WTC11 (cell line): ENCODE results near the gene VAMP4. TPM values are rescaled to one million over a fixed set of nuclear protein-coding genes. Genes with fewer than 3 reads are reported as not detected.

Experiments used
- ATAC-seq: fragments of 200-7000 bp; cut with Tn5 transposase; 2 replicates; pipeline ENCODE4 v1.10.0; 2021; ENCODE audit warnings: mild to moderate bottlenecking, moderate library complexity
- CTCF ChIA-PET: fragments of 300-600 bp; sonication (Branson Sonifier 250); formaldehyde crosslinking; loops from one replicate; lab custom pipeline; 2021; ENCODE audit warnings: antibody characterized with exemption; lab: Charles Lee
- POLR2A ChIA-PET: fragments of 350-600 bp; sonication (Branson Sonifier 250); formaldehyde crosslinking; loops from one replicate; lab custom pipeline; 2021; ENCODE audit warnings: antibody characterized with exemption; lab: Charles Lee
- DNase-seq: peaks from one replicate; pipeline ENCODE4 v3.0.0; 2021; ENCODE audit warnings: low spot score
- H3K27ac Mint-ChIP-seq: 2 replicates; pipeline ENCODE4 v1.8.0; 2021; ENCODE audit warnings: mixed read lengths
- H3K27me3 Mint-ChIP-seq: 2 replicates; pipeline ENCODE4 v1.8.0; 2021; ENCODE audit warnings: low read depth, mild to moderate bottlenecking, moderate library complexity, mixed read lengths
- H3K36me3 Mint-ChIP-seq: 2 replicates; pipeline ENCODE4 v1.8.0; 2021; ENCODE audit warnings: mixed read lengths
- H3K4me1 Mint-ChIP-seq: 2 replicates; pipeline ENCODE4 v1.8.0; 2022; ENCODE audit warnings: mixed read lengths
- H3K4me3 Mint-ChIP-seq: 2 replicates; pipeline ENCODE4 v1.8.0; 2021; ENCODE audit warnings: mild to moderate bottlenecking, moderate library complexity, mixed read lengths
- H3K9me3 Mint-ChIP-seq: 2 replicates; pipeline ENCODE4 v1.8.0; 2021; ENCODE audit warnings: mixed read lengths
- CREB1 ChIP-seq: sonication (generic); formaldehyde crosslinking; IDR thresholded peaks from 2 replicates; pipeline ENCODE4 v1.8.0; 2023; ENCODE audit warnings: mild to moderate bottlenecking, missing genetic modification reagents
- EMX1 ChIP-seq: fragments of 250-450 bp; sonication (Bioruptor Pico); IDR thresholded peaks from 2 replicates; pipeline ENCODE4 v1.8.0; 2021; ENCODE audit warnings: mild to moderate bottlenecking
- FOXP4 ChIP-seq: sonication (generic); formaldehyde crosslinking; IDR thresholded peaks from 2 replicates; pipeline ENCODE4 v1.8.0; 2022; ENCODE audit warnings: mild to moderate bottlenecking, missing genetic modification reagents
- GTF2I ChIP-seq: fragments of 250-450 bp; sonication (Bioruptor Pico); conservative IDR thresholded peaks from 2 replicates; pipeline ENCODE4 v1.4.0; 2021; ENCODE audit warnings: mild to moderate bottlenecking
- JUN ChIP-seq: sonication (generic); formaldehyde crosslinking; IDR thresholded peaks from 2 replicates; pipeline ENCODE4 v1.8.0; 2023; ENCODE audit warnings: mild to moderate bottlenecking, missing genetic modification reagents
- KAT7 ChIP-seq: sonication (generic); formaldehyde crosslinking; IDR thresholded peaks from 2 replicates; pipeline ENCODE4 v1.8.1; 2023; ENCODE audit warnings: missing genetic modification reagents, mild to moderate bottlenecking, borderline replicate concordance
- MXD4 ChIP-seq: fragments of 250-450 bp; sonication (Bioruptor Pico); IDR thresholded peaks from 2 replicates; pipeline ENCODE4 v1.8.0; 2021; ENCODE audit warnings: mild to moderate bottlenecking, moderate library complexity, borderline replicate concordance
- NR2C2 ChIP-seq: sonication (generic); formaldehyde crosslinking; IDR thresholded peaks from 2 replicates; pipeline ENCODE4 v1.8.0; 2022; ENCODE audit warnings: mild to moderate bottlenecking, missing genetic modification reagents
- SMAD4 ChIP-seq: sonication (generic); formaldehyde crosslinking; IDR thresholded peaks from 2 replicates; pipeline ENCODE4 v1.8.0; 2022; ENCODE audit warnings: mild to moderate bottlenecking, missing genetic modification reagents
- STAT6 ChIP-seq: sonication (generic); formaldehyde crosslinking; conservative IDR thresholded peaks from 2 replicates; pipeline ENCODE4 v1.8.1; 2023; ENCODE audit warnings: mild to moderate bottlenecking, low read depth, missing genetic modification reagents, moderate library complexity
- TEAD1 ChIP-seq: sonication (generic); formaldehyde crosslinking; IDR thresholded peaks from 2 replicates; pipeline ENCODE4 v1.8.0; 2022; ENCODE audit warnings: mild to moderate bottlenecking, missing genetic modification reagents
- ZBTB43 ChIP-seq: sonication (generic); formaldehyde crosslinking; IDR thresholded peaks from 2 replicates; pipeline ENCODE4 v1.8.1; 2023; ENCODE audit warnings: mild to moderate bottlenecking, missing genetic modification reagents
- ZNF219 ChIP-seq: sonication (generic); formaldehyde crosslinking; IDR thresholded peaks from 2 replicates; pipeline ENCODE4 v1.8.0; 2023; ENCODE audit warnings: missing genetic modification reagents, mild to moderate bottlenecking, borderline replicate concordance
- ZNF396 ChIP-seq: fragments of 250-450 bp; sonication (Bioruptor Pico); IDR thresholded peaks from 2 replicates; pipeline ENCODE4 v1.8.0; 2021; ENCODE audit warnings: mild to moderate bottlenecking, moderate library complexity, borderline replicate concordance
- ZNF512 ChIP-seq: sonication (generic); formaldehyde crosslinking; IDR thresholded peaks from 2 replicates; pipeline ENCODE4 v1.8.1; 2022; ENCODE audit warnings: missing genetic modification reagents, borderline replicate concordance
- total RNA-seq: library from RNA; stranded (reverse); gene quantifications from 3 replicates; pipeline ENCODE4 v1.2.3, GENCODE V29; 2021
- TF ChIP-seq, protein P1 (sequence below): sonication (generic); formaldehyde crosslinking; IDR thresholded peaks from 2 replicates; pipeline ENCODE4 v1.8.0; 2023; ENCODE audit warnings: mild to moderate bottlenecking, missing genetic modification reagents
- TF ChIP-seq, protein P2 (sequence below): sonication (generic); formaldehyde crosslinking; IDR thresholded peaks from 2 replicates; pipeline ENCODE4 v1.8.1; 2023; ENCODE audit warnings: mild to moderate bottlenecking, missing genetic modification reagents, moderate library complexity
- TF ChIP-seq, protein P3 (sequence below): fragments of 200-600 bp; IDR thresholded peaks from 2 replicates; pipeline ENCODE4 v1.8.0; 2022; ENCODE audit warnings: antibody characterized with exemption
- TF ChIP-seq, protein P4 (sequence below): fragments of 250-450 bp; sonication (Bioruptor Pico); IDR thresholded peaks from 2 replicates; pipeline ENCODE4 v1.9.0; 2021; ENCODE audit warnings: mild to moderate bottlenecking, borderline replicate concordance

VAMP4 gene
- total RNA-seq, 1 experiment from 2014 or later: 11.4 TPM

DNA sequence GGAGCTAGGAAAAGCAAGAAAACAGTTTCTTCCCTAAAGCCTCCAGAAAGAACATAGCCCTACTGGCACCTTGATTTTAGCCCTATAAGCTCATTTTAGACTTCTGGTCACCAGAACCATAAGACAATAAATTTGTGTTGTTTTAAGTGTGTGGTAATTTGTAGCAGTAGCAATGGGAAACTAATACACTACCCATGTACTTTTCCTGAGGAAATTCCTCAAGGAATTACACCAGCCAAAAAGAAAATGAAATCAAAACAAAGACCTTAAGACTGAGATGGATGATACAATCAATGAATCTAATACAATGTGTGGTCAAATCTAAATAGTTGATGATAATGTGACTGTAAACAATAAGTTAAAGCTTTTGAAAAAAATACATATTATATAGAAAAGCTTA lies 11.8 kb downstream of the VAMP4 start:
- Mint-ChIP-seq H3K4me1 (no peaks in the 10 kb centered on the region), H3K27me3 (no peaks in the 10 kb centered on the region), H3K36me3 (peaks cover 21% of the 10 kb centered on the region), H3K4me3 (no peak overlapping the region), H3K27ac (no peak overlapping the region), H3K9me3 (peaks cover 10% of the 10 kb centered on the region; the same call in 1 of the 2 replicates)
- no peak for ATAC-seq
- no peak for DNase-seq
- ChIA-PET CTCF (no interaction called here), POLR2A (no interaction called here)
- no peak for TF ChIP-seq ZNF512
- TF ChIP-seq, protein P1, sequence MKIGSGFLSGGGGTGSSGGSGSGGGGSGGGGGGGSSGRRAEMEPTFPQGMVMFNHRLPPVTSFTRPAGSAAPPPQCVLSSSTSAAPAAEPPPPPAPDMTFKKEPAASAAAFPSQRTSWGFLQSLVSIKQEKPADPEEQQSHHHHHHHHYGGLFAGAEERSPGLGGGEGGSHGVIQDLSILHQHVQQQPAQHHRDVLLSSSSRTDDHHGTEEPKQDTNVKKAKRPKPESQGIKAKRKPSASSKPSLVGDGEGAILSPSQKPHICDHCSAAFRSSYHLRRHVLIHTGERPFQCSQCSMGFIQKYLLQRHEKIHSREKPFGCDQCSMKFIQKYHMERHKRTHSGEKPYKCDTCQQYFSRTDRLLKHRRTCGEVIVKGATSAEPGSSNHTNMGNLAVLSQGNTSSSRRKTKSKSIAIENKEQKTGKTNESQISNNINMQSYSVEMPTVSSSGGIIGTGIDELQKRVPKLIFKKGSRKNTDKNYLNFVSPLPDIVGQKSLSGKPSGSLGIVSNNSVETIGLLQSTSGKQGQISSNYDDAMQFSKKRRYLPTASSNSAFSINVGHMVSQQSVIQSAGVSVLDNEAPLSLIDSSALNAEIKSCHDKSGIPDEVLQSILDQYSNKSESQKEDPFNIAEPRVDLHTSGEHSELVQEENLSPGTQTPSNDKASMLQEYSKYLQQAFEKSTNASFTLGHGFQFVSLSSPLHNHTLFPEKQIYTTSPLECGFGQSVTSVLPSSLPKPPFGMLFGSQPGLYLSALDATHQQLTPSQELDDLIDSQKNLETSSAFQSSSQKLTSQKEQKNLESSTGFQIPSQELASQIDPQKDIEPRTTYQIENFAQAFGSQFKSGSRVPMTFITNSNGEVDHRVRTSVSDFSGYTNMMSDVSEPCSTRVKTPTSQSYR (CRISPR knock-in tag): no peak
- TF ChIP-seq ZNF396 (CRISPR knock-in tag): no peak
- TF ChIP-seq JUN: no peak
- no peak for TF ChIP-seq KAT7 (CRISPR knock-in tag)
- no peak for TF ChIP-seq SMAD4 (CRISPR knock-in tag)
- TF ChIP-seq CREB1 (CRISPR knock-in tag): no peak
- TF ChIP-seq, protein P2, sequence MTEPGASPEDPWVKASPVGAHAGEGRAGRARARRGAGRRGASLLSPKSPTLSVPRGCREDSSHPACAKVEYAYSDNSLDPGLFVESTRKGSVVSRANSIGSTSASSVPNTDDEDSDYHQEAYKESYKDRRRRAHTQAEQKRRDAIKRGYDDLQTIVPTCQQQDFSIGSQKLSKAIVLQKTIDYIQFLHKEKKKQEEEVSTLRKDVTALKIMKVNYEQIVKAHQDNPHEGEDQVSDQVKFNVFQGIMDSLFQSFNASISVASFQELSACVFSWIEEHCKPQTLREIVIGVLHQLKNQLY (CRISPR knock-in tag): no peak
- TF ChIP-seq MXD4 (CRISPR knock-in tag): no peak
- TF ChIP-seq TEAD1 (CRISPR knock-in tag): no peak
- TF ChIP-seq STAT6 (CRISPR knock-in tag): no peak
- no peak for TF ChIP-seq FOXP4
- TF ChIP-seq GTF2I (CRISPR knock-in tag): no peak
- TF ChIP-seq ZBTB43 (CRISPR knock-in tag): no peak
- TF ChIP-seq, protein P3, sequence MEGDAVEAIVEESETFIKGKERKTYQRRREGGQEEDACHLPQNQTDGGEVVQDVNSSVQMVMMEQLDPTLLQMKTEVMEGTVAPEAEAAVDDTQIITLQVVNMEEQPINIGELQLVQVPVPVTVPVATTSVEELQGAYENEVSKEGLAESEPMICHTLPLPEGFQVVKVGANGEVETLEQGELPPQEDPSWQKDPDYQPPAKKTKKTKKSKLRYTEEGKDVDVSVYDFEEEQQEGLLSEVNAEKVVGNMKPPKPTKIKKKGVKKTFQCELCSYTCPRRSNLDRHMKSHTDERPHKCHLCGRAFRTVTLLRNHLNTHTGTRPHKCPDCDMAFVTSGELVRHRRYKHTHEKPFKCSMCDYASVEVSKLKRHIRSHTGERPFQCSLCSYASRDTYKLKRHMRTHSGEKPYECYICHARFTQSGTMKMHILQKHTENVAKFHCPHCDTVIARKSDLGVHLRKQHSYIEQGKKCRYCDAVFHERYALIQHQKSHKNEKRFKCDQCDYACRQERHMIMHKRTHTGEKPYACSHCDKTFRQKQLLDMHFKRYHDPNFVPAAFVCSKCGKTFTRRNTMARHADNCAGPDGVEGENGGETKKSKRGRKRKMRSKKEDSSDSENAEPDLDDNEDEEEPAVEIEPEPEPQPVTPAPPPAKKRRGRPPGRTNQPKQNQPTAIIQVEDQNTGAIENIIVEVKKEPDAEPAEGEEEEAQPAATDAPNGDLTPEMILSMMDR: no peak
- TF ChIP-seq ZNF219 (CRISPR knock-in tag): no peak
- TF ChIP-seq, protein P4, sequence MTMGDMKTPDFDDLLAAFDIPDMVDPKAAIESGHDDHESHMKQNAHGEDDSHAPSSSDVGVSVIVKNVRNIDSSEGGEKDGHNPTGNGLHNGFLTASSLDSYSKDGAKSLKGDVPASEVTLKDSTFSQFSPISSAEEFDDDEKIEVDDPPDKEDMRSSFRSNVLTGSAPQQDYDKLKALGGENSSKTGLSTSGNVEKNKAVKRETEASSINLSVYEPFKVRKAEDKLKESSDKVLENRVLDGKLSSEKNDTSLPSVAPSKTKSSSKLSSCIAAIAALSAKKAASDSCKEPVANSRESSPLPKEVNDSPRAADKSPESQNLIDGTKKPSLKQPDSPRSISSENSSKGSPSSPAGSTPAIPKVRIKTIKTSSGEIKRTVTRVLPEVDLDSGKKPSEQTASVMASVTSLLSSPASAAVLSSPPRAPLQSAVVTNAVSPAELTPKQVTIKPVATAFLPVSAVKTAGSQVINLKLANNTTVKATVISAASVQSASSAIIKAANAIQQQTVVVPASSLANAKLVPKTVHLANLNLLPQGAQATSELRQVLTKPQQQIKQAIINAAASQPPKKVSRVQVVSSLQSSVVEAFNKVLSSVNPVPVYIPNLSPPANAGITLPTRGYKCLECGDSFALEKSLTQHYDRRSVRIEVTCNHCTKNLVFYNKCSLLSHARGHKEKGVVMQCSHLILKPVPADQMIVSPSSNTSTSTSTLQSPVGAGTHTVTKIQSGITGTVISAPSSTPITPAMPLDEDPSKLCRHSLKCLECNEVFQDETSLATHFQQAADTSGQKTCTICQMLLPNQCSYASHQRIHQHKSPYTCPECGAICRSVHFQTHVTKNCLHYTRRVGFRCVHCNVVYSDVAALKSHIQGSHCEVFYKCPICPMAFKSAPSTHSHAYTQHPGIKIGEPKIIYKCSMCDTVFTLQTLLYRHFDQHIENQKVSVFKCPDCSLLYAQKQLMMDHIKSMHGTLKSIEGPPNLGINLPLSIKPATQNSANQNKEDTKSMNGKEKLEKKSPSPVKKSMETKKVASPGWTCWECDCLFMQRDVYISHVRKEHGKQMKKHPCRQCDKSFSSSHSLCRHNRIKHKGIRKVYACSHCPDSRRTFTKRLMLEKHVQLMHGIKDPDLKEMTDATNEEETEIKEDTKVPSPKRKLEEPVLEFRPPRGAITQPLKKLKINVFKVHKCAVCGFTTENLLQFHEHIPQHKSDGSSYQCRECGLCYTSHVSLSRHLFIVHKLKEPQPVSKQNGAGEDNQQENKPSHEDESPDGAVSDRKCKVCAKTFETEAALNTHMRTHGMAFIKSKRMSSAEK: no peak
- TF ChIP-seq NR2C2 (CRISPR knock-in tag): no peak
- no peak for TF ChIP-seq EMX1 (CRISPR knock-in tag)
